Right lobe of liver (tissue), 4 donors: Measurements from ENCODE around the gene RASL12.

Experiments used
- POLR2A ChIP-seq: fragments of 450-650 bp; IDR thresholded peaks from one replicate; pipeline ENCODE4 v1.6.1; 2017; ENCODE audit warnings: antibody characterized with exemption, mild to moderate bottlenecking
- TF ChIP-seq, protein P1 (sequence below), 4 donors: fragments of 200-600 bp in 3 of 4; fragments of 450-650 bp in 1 of 4; IDR thresholded peaks; one replicate each; pipeline versions ENCODE4 v1.5.1 to v1.8.0; 2016 to 2022; ENCODE audit warnings: antibody characterized with exemption in 4 of 4, mild to moderate bottlenecking in 2 of 4
- donor health status: DM: no; HTN: no; CAD: no.
- donor health status: DM: no; HTN: no; CAD: no.
- donor health status: DM: no; HTN: yes; CAD: no.

DNA sequence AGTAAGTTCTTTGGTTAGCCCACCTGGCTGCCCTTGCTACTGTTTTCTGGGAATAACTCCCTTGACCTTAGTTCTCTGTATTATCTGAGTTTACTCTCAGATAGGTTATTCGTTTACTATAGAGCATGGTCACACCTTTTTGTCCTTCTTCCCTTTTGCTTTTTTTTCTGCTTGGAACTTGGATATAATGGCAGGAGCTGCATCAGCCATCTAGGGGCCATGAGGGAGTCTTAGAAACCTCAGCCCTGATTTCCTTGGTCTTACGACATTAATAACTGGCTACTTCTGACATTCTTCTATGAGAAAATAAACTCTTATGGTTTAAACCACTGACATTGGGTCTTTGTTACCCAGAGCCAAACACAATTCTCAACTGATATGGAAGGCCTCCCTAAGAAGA lies 26.0 kb downstream of the RASL12 start:
- TF ChIP-seq, protein P1, sequence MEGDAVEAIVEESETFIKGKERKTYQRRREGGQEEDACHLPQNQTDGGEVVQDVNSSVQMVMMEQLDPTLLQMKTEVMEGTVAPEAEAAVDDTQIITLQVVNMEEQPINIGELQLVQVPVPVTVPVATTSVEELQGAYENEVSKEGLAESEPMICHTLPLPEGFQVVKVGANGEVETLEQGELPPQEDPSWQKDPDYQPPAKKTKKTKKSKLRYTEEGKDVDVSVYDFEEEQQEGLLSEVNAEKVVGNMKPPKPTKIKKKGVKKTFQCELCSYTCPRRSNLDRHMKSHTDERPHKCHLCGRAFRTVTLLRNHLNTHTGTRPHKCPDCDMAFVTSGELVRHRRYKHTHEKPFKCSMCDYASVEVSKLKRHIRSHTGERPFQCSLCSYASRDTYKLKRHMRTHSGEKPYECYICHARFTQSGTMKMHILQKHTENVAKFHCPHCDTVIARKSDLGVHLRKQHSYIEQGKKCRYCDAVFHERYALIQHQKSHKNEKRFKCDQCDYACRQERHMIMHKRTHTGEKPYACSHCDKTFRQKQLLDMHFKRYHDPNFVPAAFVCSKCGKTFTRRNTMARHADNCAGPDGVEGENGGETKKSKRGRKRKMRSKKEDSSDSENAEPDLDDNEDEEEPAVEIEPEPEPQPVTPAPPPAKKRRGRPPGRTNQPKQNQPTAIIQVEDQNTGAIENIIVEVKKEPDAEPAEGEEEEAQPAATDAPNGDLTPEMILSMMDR (IDR thresholded peaks at IDR 0.05), result no peak
- TF ChIP-seq POLR2A, result no peak
